Ovary (tissue), 9 donors: Measurements from ENCODE around the gene SLC4A1. TPM values are rescaled to one million over a fixed set of nuclear protein-coding genes. Genes with fewer than 3 reads are reported as not detected.

Source experiments
- DNase-seq, 5 donors: peaks; one replicate each; pipeline ENCODE4 v3.0.0-alpha.2; 2019 to 2020
- H3K27ac ChIP-seq, 2 donors: fragments of 200-600 bp; one replicate each; pipeline versions ENCODE4 v1.5.1 to v1.8.0; 2019 to 2022
- H3K27me3 ChIP-seq: fragments of 200-600 bp; one replicate; pipeline ENCODE4 v1.8.0; 2022
- H3K36me3 ChIP-seq: fragments of 200-600 bp; sonication (generic); one replicate; pipeline ENCODE4 v1.5.1; 2019
- H3K4me1 ChIP-seq: one replicate; pipeline ENCODE4 v1.8.1; 2013; ENCODE audit warnings: mild to moderate bottlenecking, moderate library complexity; ENCODE audit not compliant: insufficient read depth
- H3K4me3 ChIP-seq: fragments of 200-600 bp; sonication (generic); one replicate; pipeline ENCODE4 v1.5.1; 2017
- H3K9me3 ChIP-seq, 2 donors: fragments of 200-600 bp in 1 of 2; sonication (generic) in 1 of 2; one replicate each; pipeline versions ENCODE4 v1.5.1 to v1.8.1; 2013 to 2019; ENCODE audit warnings: mild to moderate bottlenecking in 1 of 2, moderate library complexity in 1 of 2
- CTCF ChIP-seq, 3 donors: fragments of 450-650 bp in 2 of 3; fragments of 200-600 bp in 1 of 3; IDR thresholded peaks; one replicate each; pipeline versions ENCODE4 v1.5.1 to v1.8.0; 2016 to 2022; ENCODE audit warnings: antibody characterized with exemption in 3 of 3, mild to moderate bottlenecking in 1 of 3
- EP300 ChIP-seq: sonication (generic); formaldehyde crosslinking; IDR thresholded peaks from one replicate; pipeline ENCODE4 v1.6.1; 2017; ENCODE audit warnings: antibody characterized with exemption
- POLR2A ChIP-seq: fragments of 450-650 bp; IDR thresholded peaks from one replicate; pipeline ENCODE4 v1.6.1; 2017; ENCODE audit warnings: antibody characterized with exemption, mild to moderate bottlenecking, moderate library complexity
- WGBS, 3 donors: extraction: QIAGEN DNeasy Blood & Tissue Kit in 1 of 3; methylation state at CpG; one replicate each; pipeline versions ENCODE4 v1.1.5 to v1.1.7; 2013 to 2017; 5-methylcytosine and 5-hydroxymethylcytosine counted together
- intact Hi-C, 4 donors: fragments of 100-400 bp; cut with DNase I; formaldehyde crosslinking; loops; one replicate each; pipeline versions ENCODE4 v1.11.0 to v1.15.1; 2022 to 2023
- polyA plus RNA-seq, 2 donors: library from polyadenylated mRNA; stranded (reverse); fragments of 200-250 nt in 1 of 2; fragments of 350-450 nt in 1 of 2; fragmentation: Illumina TruSeq in 1 of 2; extraction: RNeasy Lipid Tissue Mini Kit (QIAGEN cat#74804) in 1 of 2; gene quantifications; one replicate each; pipeline ENCODE4 v1.2.3, GENCODE V29; 2013 to 2014
- total RNA-seq, 7 donors: library from RNA; depleted of rRNA in 2 of 7; stranded (reverse); fragments of >200 nt in 2 of 7; fragmentation: NEBNext Ultra II Directional in 3 of 7; extraction: Animal tissue kit (Norgen Biotek cat#: 25700) in 3 of 7; gene quantifications; one replicate each; pipeline versions ENCODE4 v1.1.0 to v1.2.4, GENCODE V29; 2016 to 2023
- donor health status: DM: no; HTN: no; CAD: no; lungs with moderate emphysema.
- donor health status: DM: no; HTN: no; CAD: no.
- donor health status: Bipolar disorder and iron deficiency.
- donor health status: DM: yes; HTN: yes; CAD: no.
- donor health status: DM: no; HTN: no; CAD: no.
- donor health status: DM: yes; HTN: yes; CAD: no.

SLC4A1 gene
- total and polyA plus RNA-seq, 9 donors = 0.08 to 3.2 (median 0.35) TPM; not detected in 5

DNA sequence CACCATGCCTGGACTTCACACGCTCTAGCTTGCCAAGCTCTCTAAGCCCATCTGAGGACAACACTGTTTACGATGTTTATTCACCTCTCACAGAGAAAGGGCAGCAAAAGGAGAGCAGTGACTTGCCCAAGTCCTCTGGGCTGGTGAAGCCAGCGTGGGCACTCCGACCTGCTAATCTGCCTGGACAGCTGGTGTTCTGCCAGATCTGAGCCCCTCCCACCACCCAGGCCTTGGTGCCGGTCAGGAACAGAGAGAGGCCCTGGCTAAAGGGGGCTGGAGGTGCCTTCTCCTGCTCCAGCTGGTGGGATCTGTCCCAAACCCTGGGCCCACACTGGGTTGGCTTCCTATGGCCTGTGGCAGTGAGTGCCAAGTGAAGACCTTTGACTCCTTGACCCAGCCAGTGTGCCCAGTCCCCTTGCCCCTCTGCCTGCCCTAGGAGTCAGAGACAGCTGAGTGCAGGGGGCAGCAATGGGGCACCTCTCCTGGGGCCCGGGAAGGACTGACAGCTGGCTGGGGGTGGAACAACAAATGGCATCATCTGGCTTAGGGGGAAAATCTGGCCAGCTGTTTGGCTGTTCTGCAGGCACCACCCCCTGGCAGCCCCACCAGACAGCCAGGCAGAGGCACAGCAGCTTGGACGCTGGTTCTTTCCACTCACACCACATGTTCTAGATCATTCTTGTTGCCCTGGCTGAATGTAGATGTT, 1.8 kb upstream of the SLC4A1 start:
- no peaks in the 10 kb centered on the region for H3K36me3 ChIP-seq
- H3K4me3 ChIP-seq = no peak overlapping the region
- no peak for DNase-seq
- no peak overlapping the region for H3K27ac ChIP-seq
- no peaks in the 10 kb centered on the region for H3K27me3 ChIP-seq
- H3K4me1 ChIP-seq = no peaks in the 10 kb centered on the region
- H3K9me3 ChIP-seq = no peaks in the 10 kb centered on the region
- TF ChIP-seq POLR2A (no peak), EP300 (no peak), CTCF (IDR thresholded peaks at IDR 0.05) (no peak)
- intact Hi-C loops = no loop called here
- 49 to 64% (median 64%) methylated on average over 7 of the region's 7 CpGs for WGBS, 3 donors

DNA sequence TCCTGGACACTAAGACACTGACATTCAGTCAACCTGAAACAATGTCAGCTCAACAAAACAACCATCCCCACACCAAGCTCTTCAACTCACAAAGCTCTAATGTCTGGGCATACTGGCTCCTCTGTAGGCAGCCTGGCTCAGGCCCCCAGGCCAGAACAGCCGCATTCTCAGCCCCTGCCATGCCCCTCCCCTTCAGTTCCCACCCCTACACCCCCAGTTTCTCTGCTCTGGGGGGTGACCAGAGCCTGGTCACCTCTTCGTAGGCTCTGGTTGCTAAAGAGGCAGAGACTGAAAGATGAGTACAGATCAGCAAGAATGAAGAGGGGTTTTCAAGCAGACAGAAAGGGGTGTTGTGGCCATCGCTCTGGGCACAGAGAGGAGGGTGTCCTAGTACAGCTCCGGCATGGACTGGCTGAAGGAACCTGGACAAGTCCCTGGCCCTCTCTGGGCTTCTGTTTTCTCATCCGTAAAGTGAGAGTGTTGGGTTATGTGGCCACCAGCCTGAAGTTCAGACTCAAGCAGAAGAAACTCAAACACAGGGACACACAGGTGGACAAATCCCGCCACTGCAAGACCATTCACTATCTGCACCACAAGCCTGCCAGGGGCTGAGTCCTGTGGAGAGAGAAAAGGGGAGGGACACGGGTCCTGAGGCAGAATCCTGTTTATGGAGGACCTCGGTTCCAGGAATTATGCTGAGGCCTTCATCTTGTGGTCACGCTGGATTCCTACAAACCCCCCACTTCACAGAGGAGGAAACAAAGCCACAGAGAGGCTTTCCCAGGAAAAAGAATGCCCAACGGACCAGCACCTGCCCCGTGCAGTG, 987 bp upstream of the SLC4A1 start:
- Histone ChIP-seq H3K27ac (no peak overlapping the region), H3K36me3 (no peaks in the 10 kb centered on the region), H3K27me3 (no peaks in the 10 kb centered on the region), H3K4me1 (no peaks in the 10 kb centered on the region), H3K9me3 (no peaks in the 10 kb centered on the region), H3K4me3 (no peak overlapping the region)
- TF ChIP-seq POLR2A = no peak
- no peak for TF ChIP-seq EP300
- TF ChIP-seq CTCF (IDR thresholded peaks at IDR 0.05) = no peak
- DNase-seq = no peak
- intact Hi-C loops = no loop called here
- WGBS, 3 donors = 74 to 79% (median 78%) methylated on average over 11 of the region's 11 CpGs

- intact Hi-C loops = no loop called here
- Histone ChIP-seq H3K4me3 (no peak overlapping the region), H3K4me1 (no peaks in the 10 kb centered on the region), H3K27me3 (no peaks in the 10 kb centered on the region), H3K36me3 (no peaks in the 10 kb centered on the region), H3K27ac (no peak overlapping the region), H3K9me3 (no peaks in the 10 kb centered on the region)
- DNase-seq = no peak
- TF ChIP-seq POLR2A (no peak), EP300 (no peak), CTCF (IDR thresholded peaks at IDR 0.05) (no peak)
- 85 to 97% (median 95%) methylated on average over 5 of the region's 5 CpGs for WGBS, 3 donors
Measured at GRCh38 chr17:44267165-44267455, 825 bp downstream of the SLC4A1 start.

DNA sequence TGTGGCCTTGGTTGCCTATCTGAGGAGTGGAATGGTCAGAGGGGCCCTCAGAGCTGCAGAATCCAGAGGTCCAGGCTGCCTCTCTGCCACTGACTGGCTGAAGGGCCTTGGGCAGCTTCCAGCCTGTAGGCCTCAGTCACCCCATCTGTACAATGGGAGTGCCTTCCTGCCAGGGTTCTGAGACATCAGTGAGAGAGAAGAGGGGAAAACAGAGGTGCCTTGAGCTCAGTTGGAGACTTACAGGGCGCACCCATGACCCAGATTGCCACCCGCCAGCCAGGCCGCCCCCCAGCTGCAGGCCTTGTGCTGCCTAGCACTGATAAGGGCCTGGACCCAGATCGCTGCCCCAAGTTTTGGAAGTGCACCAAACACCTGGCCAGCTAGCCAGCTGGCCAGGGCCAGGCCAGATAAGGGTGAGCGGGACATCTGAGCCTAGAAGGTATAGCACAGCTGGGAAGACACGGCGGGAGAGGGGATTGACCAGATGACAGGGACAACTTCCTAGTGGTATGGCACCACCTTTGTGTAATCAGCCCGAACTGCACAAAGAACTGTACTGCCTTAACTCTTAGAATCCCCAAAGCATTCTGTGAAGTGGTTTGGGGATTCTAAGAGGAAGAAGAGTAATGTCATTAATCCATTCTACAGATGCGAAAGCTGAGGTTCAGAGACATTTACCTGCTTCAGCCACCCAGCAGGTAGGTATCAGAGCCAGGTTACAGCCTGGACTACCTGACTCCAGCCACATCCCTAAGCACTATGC, 1.4 kb downstream of the SLC4A1 start:
- intact Hi-C loops = no loop called here
- Histone ChIP-seq H3K36me3 (no peaks in the 10 kb centered on the region), H3K4me1 (no peaks in the 10 kb centered on the region), H3K4me3 (no peak overlapping the region), H3K27me3 (no peaks in the 10 kb centered on the region), H3K9me3 (no peaks in the 10 kb centered on the region), H3K27ac (no peak overlapping the region)
- WGBS, 3 donors = 44 to 68% (median 48%) methylated on average over 9 of the region's 9 CpGs
- no peak for DNase-seq
- no peak for TF ChIP-seq EP300
- TF ChIP-seq CTCF (IDR thresholded peaks at IDR 0.05) = no peak
- no peak for TF ChIP-seq POLR2A
